ENCODE measurements around the gene RTRAF. TPM values are rescaled to one million over a fixed set of nuclear protein-coding genes. Genes with fewer than 3 reads are reported as not detected.

The RTRAF gene
- total and polyA plus RNA-seq, 4 donors = 84.1 to 167 (median 134) TPM

- no peak overlapping the region for H3K27ac ChIP-seq (ENCODE audit: low read depth in 1 of 2, low read length in 1 of 2)
- peaks cover 0 to 36% (median 10%) of the 10 kb centered on the region in 4 donors for H3K36me3 ChIP-seq (ENCODE audit: control insufficient read depth in 4 of 4, insufficient read depth in 4 of 4, low read length in 4 of 4)
- 96 to 98% methylated on average over 3 of the region's 3 CpGs for WGBS, 2 donors
- no peak for ATAC-seq (ENCODE audit: insufficient read depth, low FRiP score)
- H3K4me1 ChIP-seq (ENCODE audit: control insufficient read depth in 5 of 5, insufficient read depth in 5 of 5, low read length in 5 of 5) = no peaks in the 10 kb centered on the region
- TF ChIP-seq, protein P1, sequence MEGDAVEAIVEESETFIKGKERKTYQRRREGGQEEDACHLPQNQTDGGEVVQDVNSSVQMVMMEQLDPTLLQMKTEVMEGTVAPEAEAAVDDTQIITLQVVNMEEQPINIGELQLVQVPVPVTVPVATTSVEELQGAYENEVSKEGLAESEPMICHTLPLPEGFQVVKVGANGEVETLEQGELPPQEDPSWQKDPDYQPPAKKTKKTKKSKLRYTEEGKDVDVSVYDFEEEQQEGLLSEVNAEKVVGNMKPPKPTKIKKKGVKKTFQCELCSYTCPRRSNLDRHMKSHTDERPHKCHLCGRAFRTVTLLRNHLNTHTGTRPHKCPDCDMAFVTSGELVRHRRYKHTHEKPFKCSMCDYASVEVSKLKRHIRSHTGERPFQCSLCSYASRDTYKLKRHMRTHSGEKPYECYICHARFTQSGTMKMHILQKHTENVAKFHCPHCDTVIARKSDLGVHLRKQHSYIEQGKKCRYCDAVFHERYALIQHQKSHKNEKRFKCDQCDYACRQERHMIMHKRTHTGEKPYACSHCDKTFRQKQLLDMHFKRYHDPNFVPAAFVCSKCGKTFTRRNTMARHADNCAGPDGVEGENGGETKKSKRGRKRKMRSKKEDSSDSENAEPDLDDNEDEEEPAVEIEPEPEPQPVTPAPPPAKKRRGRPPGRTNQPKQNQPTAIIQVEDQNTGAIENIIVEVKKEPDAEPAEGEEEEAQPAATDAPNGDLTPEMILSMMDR (IDR thresholded peaks at IDR 0.05; ENCODE audit: control extremely low read depth, extremely low read depth) = no peak
- no peak overlapping the region for H3K9ac ChIP-seq (ENCODE audit: insufficient read depth in 1 of 2, low read length in 2 of 2)
- peaks cover 1 to 13% (median 7%) of the 10 kb centered on the region in 4 donors for H3K9me3 ChIP-seq (ENCODE audit: control insufficient read depth in 4 of 4, insufficient read depth in 3 of 4, low read length in 3 of 4)
- no peak for DNase-seq
- no peak overlapping the region for H3K4me3 ChIP-seq
- no peaks in the 10 kb centered on the region for H3K27me3 ChIP-seq (ENCODE audit: control insufficient read depth in 3 of 3, insufficient read depth in 3 of 3, low read length in 2 of 3)
These were observed 34.7 kb upstream of the RTRAF start for GRCh38 chr14:51954657-51955056.

- TF ChIP-seq, protein P1 (IDR thresholded peaks at IDR 0.05; ENCODE audit: control extremely low read depth, extremely low read depth) = no peak
- DNase-seq (peak in 1 of 3 donors; percentile 33), ATAC-seq (ENCODE audit: insufficient read depth, low FRiP score) (no peak)
- Histone ChIP-seq H3K4me3 (no peak overlapping the region), H3K27me3 (ENCODE audit: control insufficient read depth in 3 of 3, insufficient read depth in 3 of 3, low read length in 2 of 3) (no peaks in the 10 kb centered on the region), H3K9me3 (ENCODE audit: control insufficient read depth in 4 of 4, insufficient read depth in 3 of 4, low read length in 3 of 4) (peaks cover 1 to 13% (median 8%) of the 10 kb centered on the region in 4 donors), H3K36me3 (ENCODE audit: control insufficient read depth in 4 of 4, insufficient read depth in 4 of 4, low read length in 4 of 4) (peaks cover 0 to 29% (median 5%) of the 10 kb centered on the region in 4 donors), H3K9ac (ENCODE audit: insufficient read depth in 1 of 2, low read length in 2 of 2) (no peak overlapping the region), H3K4me1 (ENCODE audit: control insufficient read depth in 5 of 5, insufficient read depth in 5 of 5, low read length in 5 of 5) (peaks cover 0 to 13% (median 2%) of the 10 kb centered on the region in 5 donors), H3K27ac (ENCODE audit: low read depth in 1 of 2, low read length in 1 of 2) (no peak overlapping the region)
- 66 to 80% methylated on average over 2 of the region's 2 CpGs for WGBS, 2 donors
These were observed 31.4 kb upstream of the RTRAF start for GRCh38 chr14:51957950-51958349.

- Histone ChIP-seq H3K9me3 (ENCODE audit: control insufficient read depth in 4 of 4, insufficient read depth in 3 of 4, low read length in 3 of 4) (peaks cover 1 to 13% (median 8%) of the 10 kb centered on the region in 4 donors), H3K4me1 (ENCODE audit: control insufficient read depth in 5 of 5, insufficient read depth in 5 of 5, low read length in 5 of 5) (peaks cover 0 to 24% (median 2%) of the 10 kb centered on the region in 5 donors), H3K4me3 (no peak overlapping the region), H3K9ac (ENCODE audit: insufficient read depth in 1 of 2, low read length in 2 of 2) (no peak overlapping the region), H3K27ac (ENCODE audit: low read depth in 1 of 2, low read length in 1 of 2) (no peak overlapping the region), H3K36me3 (ENCODE audit: control insufficient read depth in 4 of 4, insufficient read depth in 4 of 4, low read length in 4 of 4) (peaks cover 0 to 29% (median 2%) of the 10 kb centered on the region in 4 donors), H3K27me3 (ENCODE audit: control insufficient read depth in 3 of 3, insufficient read depth in 3 of 3, low read length in 2 of 3) (no peaks in the 10 kb centered on the region)
- TF ChIP-seq, protein P1 (IDR thresholded peaks at IDR 0.05; ENCODE audit: control extremely low read depth, extremely low read depth) = no peak
- whole genome bisulfite sequencing, 2 donors = 93 to 98% methylated on average over 1 of the region's 1 CpG
- no peak for DNase-seq
- ATAC-seq (ENCODE audit: insufficient read depth, low FRiP score) = no peak
These were observed 29.4 kb upstream of the RTRAF start for GRCh38 chr14:51959928-51960327.

- ATAC-seq (ENCODE audit: insufficient read depth, low FRiP score) = no peak
- no peaks in the 10 kb centered on the region for H3K27me3 ChIP-seq (ENCODE audit: control insufficient read depth in 3 of 3, insufficient read depth in 3 of 3, low read length in 2 of 3)
- peaks cover 0 to 21% (median 2%) of the 10 kb centered on the region in 4 donors for H3K36me3 ChIP-seq (ENCODE audit: control insufficient read depth in 4 of 4, insufficient read depth in 4 of 4, low read length in 4 of 4)
These were observed 28.5 kb upstream of the RTRAF start for GRCh38 chr14:51960866-51961265.

More at GRCh38 chr14:51960866-51961265, 28.5 kb upstream of the RTRAF start:
- H3K9me3 ChIP-seq (ENCODE audit: control insufficient read depth in 4 of 4, insufficient read depth in 3 of 4, low read length in 3 of 4) = peaks cover 1 to 13% (median 8%) of the 10 kb centered on the region in 4 donors
- DNase-seq = no peak
- H3K4me3 ChIP-seq = no peak overlapping the region
- TF ChIP-seq, protein P1 (IDR thresholded peaks at IDR 0.05; ENCODE audit: control extremely low read depth, extremely low read depth) = no peak
- H3K4me1 ChIP-seq (ENCODE audit: control insufficient read depth in 5 of 5, insufficient read depth in 5 of 5, low read length in 5 of 5) = peaks cover 0 to 24% (median 2%) of the 10 kb centered on the region in 5 donors
- H3K27ac ChIP-seq (ENCODE audit: low read depth in 1 of 2, low read length in 1 of 2) = no peak overlapping the region
- H3K9ac ChIP-seq (ENCODE audit: insufficient read depth in 1 of 2, low read length in 2 of 2) = no peak overlapping the region
